ENCODE data around the gene SARDH. TPM values are rescaled to one million over a fixed set of nuclear protein-coding genes. Genes with fewer than 3 reads are reported as not detected.

The SARDH gene
- total RNA-seq, 1 donor from 2014 or later, result 0.63 TPM

DNA sequence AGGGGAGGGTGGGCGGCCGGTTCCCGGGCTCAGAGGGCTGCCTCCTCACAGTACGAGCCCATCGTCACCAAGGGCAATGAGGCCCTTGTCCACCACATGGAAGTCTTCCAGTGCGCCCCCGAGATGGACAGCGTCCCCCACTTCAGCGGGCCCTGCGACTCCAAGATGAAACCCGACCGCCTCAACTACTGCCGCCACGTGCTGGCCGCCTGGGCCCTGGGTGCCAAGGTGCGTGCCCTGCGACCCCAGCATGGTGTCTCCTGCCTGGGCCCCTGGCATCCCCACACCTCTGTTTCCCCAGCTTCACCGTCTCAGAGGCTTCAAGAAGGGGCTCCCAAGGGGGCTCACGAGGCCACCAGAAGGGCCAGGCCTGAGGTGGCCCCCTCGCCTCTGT lies 94.8 kb downstream of the SARDH start:
- Histone ChIP-seq H3K4me1 (no peaks in the 10 kb centered on the region), H3K4me3 (no peak overlapping the region), H3K27ac (replicated peaks) (no peak overlapping the region), H3K9me3 (replicated peaks) (no peaks in the 10 kb centered on the region), H3K36me3 (no peaks in the 10 kb centered on the region), H3K27me3 (ENCODE audit: low read depth) (peaks cover 61% of the 10 kb centered on the region)
- TF ChIP-seq CTCF (IDR thresholded peaks at IDR 0.05; ENCODE audit: borderline replicate concordance), result no peak
- intact Hi-C loops (cut with micrococcal nuclease), result no loop called here
- no peak for DNase-seq

GRCh38 chr9:133642708-133643361 lies 95.3 kb downstream of the SARDH start:
- intact Hi-C loops (cut with micrococcal nuclease), result no loop called here
- H3K27ac ChIP-seq (replicated peaks), result no peak overlapping the region
- no peaks in the 10 kb centered on the region for H3K4me1 ChIP-seq
- no peak overlapping the region for H3K4me3 ChIP-seq
- no peaks in the 10 kb centered on the region for H3K36me3 ChIP-seq
- peaks cover 61% of the 10 kb centered on the region for H3K27me3 ChIP-seq (ENCODE audit: low read depth)
- no peaks in the 10 kb centered on the region for H3K9me3 ChIP-seq (replicated peaks)
- no peak for DNase-seq
- no peak for TF ChIP-seq CTCF (IDR thresholded peaks at IDR 0.05; ENCODE audit: borderline replicate concordance)

- intact Hi-C loops (cut with micrococcal nuclease), result no loop called here
- TF ChIP-seq CTCF (IDR thresholded peaks at IDR 0.05; ENCODE audit: borderline replicate concordance), result no peak
- no peaks in the 10 kb centered on the region for H3K4me1 ChIP-seq
- H3K4me3 ChIP-seq, result no peak overlapping the region
- peaks cover 61% of the 10 kb centered on the region for H3K27me3 ChIP-seq (ENCODE audit: low read depth)
- no peaks in the 10 kb centered on the region for H3K36me3 ChIP-seq
- no peak for DNase-seq
- H3K9me3 ChIP-seq (replicated peaks), result no peaks in the 10 kb centered on the region
- H3K27ac ChIP-seq (replicated peaks), result no peak overlapping the region
Observed at GRCh38 chr9:133641861-133642595, 96.1 kb downstream of the SARDH start.

- H3K9me3 ChIP-seq (replicated peaks), result no peaks in the 10 kb centered on the region
- intact Hi-C loops (cut with micrococcal nuclease), result no loop called here
- DNase-seq, result no peak
- H3K4me1 ChIP-seq, result no peaks in the 10 kb centered on the region
- H3K27ac ChIP-seq (replicated peaks), result no peak overlapping the region
- no peak overlapping the region for H3K4me3 ChIP-seq
- TF ChIP-seq CTCF (IDR thresholded peaks at IDR 0.05; ENCODE audit: borderline replicate concordance), result no peak
- H3K36me3 ChIP-seq, result no peaks in the 10 kb centered on the region
- peaks cover 61% of the 10 kb centered on the region for H3K27me3 ChIP-seq (ENCODE audit: low read depth)
Observed at GRCh38 chr9:133641396-133641655, 96.8 kb downstream of the SARDH start.

GRCh38 chr9:133640580-133641395 lies 97.4 kb downstream of the SARDH start:
- no peaks in the 10 kb centered on the region for H3K36me3 ChIP-seq
- no peaks in the 10 kb centered on the region for H3K9me3 ChIP-seq (replicated peaks)
- H3K4me3 ChIP-seq, result no peak overlapping the region
- intact Hi-C loops (cut with micrococcal nuclease), result no loop called here
- H3K4me1 ChIP-seq, result no peaks in the 10 kb centered on the region
- H3K27me3 ChIP-seq (ENCODE audit: low read depth), result peaks cover 62% of the 10 kb centered on the region
- no peak for DNase-seq
- TF ChIP-seq CTCF (IDR thresholded peaks at IDR 0.05; ENCODE audit: borderline replicate concordance), result no peak
- H3K27ac ChIP-seq (replicated peaks), result no peak overlapping the region
